ENCODE measurements around the gene CDKN2A. TPM values are rescaled to one million over a fixed set of nuclear protein-coding genes. Genes with fewer than 3 reads are reported as not detected.

Gene CDKN2A
- polyA plus RNA-seq, 3 donors from 2014 or later = 2.3 to 8.3 (median 2.6) TPM

DNA sequence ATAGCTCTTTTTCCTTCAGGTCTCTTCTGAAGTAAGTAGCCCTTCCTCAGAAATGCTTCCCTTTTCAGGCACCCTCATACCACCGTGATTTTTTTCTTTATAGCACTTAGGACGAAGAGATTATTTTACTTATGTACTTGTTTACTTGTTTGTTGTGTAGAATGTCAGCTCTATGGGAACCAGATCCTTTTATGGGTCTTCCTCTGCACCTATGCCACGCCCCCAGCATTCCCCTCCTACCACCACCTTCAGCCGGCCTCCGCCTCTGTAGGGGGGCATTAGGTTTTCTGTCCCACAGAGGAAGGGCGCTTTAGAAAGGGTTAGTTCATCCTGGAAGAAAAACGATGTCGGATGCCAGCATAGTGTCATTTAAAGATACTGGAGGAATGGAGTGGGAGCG, 2.2 kb upstream of the CDKN2A start:
- peaks cover 23 to 25% of the 10 kb centered on the region in 2 donors for H3K4me1 Mint-ChIP-seq
- peak overlapping the region; percentile 93 to 99 (median 96) for H3K4me3 Mint-ChIP-seq
- H3K27me3 Mint-ChIP-seq (ENCODE audit: low read depth in 3 of 3) = peaks cover 11 to 18% (median 12%) of the 10 kb centered on the region in 3 donors
- no peaks in the 10 kb centered on the region for H3K9me3 Mint-ChIP-seq
- peaks cover 0 to 2% (median 0%) of the 10 kb centered on the region in 3 donors for H3K36me3 Mint-ChIP-seq
- H3K27ac Mint-ChIP-seq = peak overlapping the region; percentile 18 to 91 (median 43)
- no peak for DNase-seq

GRCh38 chr9:21995666-21996398, 1.6 kb upstream of the CDKN2A start:
- peaks cover 9 to 25% (median 12%) of the 10 kb centered on the region in 3 donors for H3K27me3 Mint-ChIP-seq (ENCODE audit: low read depth in 3 of 3)
- DNase-seq = peak; percentile 47 to 53 (median 51)
- H3K9me3 Mint-ChIP-seq = no peaks in the 10 kb centered on the region
- peaks cover 23 to 25% of the 10 kb centered on the region in 2 donors for H3K4me1 Mint-ChIP-seq
- peak overlapping the region; percentile 86 to 96 (median 92) for H3K27ac Mint-ChIP-seq
- peaks cover 0 to 6% (median under 1%) of the 10 kb centered on the region in 3 donors for H3K36me3 Mint-ChIP-seq
- peak overlapping the region; percentile 93 to 99 (median 96) for H3K4me3 Mint-ChIP-seq

GRCh38 chr9:21995006-21995665, 944 bp upstream of the CDKN2A start:
- DNase-seq = peak; percentile 81 to 87 (median 83)
- H3K27me3 Mint-ChIP-seq (ENCODE audit: low read depth in 3 of 3) = peaks cover 15 to 31% (median 18%) of the 10 kb centered on the region in 3 donors
- peaks cover 0 to 6% (median 3%) of the 10 kb centered on the region in 3 donors for H3K36me3 Mint-ChIP-seq
- peak overlapping the region; percentile 86 to 96 (median 92) for H3K27ac Mint-ChIP-seq
- H3K4me3 Mint-ChIP-seq = peak overlapping the region; percentile 93 to 99 (median 96)
- peaks cover 23 to 30% of the 10 kb centered on the region in 2 donors for H3K4me1 Mint-ChIP-seq
- H3K9me3 Mint-ChIP-seq = peaks cover 0 to 2% (median 0%) of the 10 kb centered on the region in 6 donors

DNA sequence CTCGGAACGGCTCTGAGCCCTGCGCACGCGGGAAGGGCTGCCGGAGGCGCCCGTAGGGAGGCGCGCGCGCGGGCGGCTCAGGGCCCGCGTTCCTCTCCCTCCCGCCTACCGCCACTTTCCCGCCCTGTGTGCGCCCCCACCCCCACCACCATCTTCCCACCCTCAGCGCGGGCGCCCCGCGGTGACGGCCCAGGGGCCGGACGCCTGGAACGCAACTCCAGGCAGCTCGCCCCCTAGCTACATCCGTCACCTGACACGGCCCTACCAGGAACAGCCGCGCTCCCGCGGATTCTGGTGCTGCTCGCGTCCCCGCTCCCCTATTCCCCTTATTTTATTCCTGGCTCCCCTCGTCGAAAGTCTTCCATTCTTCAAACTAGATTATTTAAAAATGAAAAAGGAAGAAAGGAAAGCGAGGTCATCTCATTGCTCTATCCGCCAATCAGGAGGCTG, 389 bp upstream of the CDKN2A start, which contains the start of gene CDKN2B-AS1:
TSS of gene CDKN2B-AS1 (plus strand) at position 236 of the 450 bp plus-strand sequence.
- Mint-ChIP-seq H3K27me3 (ENCODE audit: low read depth in 3 of 3) (peaks cover 15 to 37% (median 24%) of the 10 kb centered on the region in 3 donors), H3K36me3 (peaks cover 0 to 6% (median 3%) of the 10 kb centered on the region in 3 donors), H3K9me3 (peaks cover 0 to 2% (median 0%) of the 10 kb centered on the region in 6 donors), H3K4me3 (peak within 1 kb of the TSS; percentile 93 to 99 (median 96)), H3K27ac (peak within 1 kb of the TSS; percentile 86 to 96 (median 92)), H3K4me1 (peaks cover 26 to 30% of the 10 kb centered on the region in 2 donors)
- peak in 2 of 3 donors; percentile 55 to 63 for DNase-seq

DNA sequence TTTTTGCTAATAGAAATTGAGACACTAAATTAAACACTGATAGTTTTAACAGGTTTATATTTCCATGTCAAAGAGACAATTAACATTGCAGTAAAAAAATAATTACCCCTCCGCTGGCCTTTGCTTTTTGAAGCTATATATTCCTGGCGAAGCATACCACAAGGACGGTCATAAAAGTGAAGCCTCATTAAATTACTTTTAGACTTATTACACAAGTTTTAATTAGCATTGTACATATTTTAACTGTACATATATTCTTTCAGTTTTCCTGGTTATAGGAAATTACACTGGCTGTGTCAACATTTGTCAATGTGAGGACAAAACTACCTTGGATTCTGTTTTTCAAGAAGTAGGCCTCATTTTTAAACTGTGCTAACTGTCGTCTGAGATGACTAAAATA, 1.2 kb downstream of the CDKN2A start:
- peaks cover 24 to 46% (median 32%) of the 10 kb centered on the region in 3 donors for H3K27me3 Mint-ChIP-seq (ENCODE audit: low read depth in 3 of 3)
- DNase-seq = no peak
- peak overlapping the region in 3 of 6 donors; percentile 36 to 74 (median 40) for H3K27ac Mint-ChIP-seq

GRCh38 chr9:21991072-21991959, 2.9 kb downstream of the CDKN2A start:
- Mint-ChIP-seq H3K27ac (no peak overlapping the region), H3K9me3 (peaks cover 0 to 2% (median 0%) of the 10 kb centered on the region in 6 donors), H3K4me1 (peaks cover 21 to 32% of the 10 kb centered on the region in 2 donors), H3K4me3 (no peak overlapping the region), H3K27me3 (ENCODE audit: low read depth in 3 of 3) (peaks cover 26 to 53% (median 40%) of the 10 kb centered on the region in 3 donors), H3K36me3 (peaks cover 0 to 6% (median 3%) of the 10 kb centered on the region in 3 donors)
- no peak for DNase-seq

More for the DNA sequence above, 1.2 kb downstream of the CDKN2A start:
- Mint-ChIP-seq H3K36me3 (peaks cover 0 to 6% (median 3%) of the 10 kb centered on the region in 3 donors), H3K9me3 (peaks cover 0 to 2% (median 0%) of the 10 kb centered on the region in 6 donors), H3K4me3 (peak overlapping the region; percentile 81 to 96 (median 84)), H3K4me1 (peaks cover 26 to 30% of the 10 kb centered on the region in 2 donors)

DNA sequence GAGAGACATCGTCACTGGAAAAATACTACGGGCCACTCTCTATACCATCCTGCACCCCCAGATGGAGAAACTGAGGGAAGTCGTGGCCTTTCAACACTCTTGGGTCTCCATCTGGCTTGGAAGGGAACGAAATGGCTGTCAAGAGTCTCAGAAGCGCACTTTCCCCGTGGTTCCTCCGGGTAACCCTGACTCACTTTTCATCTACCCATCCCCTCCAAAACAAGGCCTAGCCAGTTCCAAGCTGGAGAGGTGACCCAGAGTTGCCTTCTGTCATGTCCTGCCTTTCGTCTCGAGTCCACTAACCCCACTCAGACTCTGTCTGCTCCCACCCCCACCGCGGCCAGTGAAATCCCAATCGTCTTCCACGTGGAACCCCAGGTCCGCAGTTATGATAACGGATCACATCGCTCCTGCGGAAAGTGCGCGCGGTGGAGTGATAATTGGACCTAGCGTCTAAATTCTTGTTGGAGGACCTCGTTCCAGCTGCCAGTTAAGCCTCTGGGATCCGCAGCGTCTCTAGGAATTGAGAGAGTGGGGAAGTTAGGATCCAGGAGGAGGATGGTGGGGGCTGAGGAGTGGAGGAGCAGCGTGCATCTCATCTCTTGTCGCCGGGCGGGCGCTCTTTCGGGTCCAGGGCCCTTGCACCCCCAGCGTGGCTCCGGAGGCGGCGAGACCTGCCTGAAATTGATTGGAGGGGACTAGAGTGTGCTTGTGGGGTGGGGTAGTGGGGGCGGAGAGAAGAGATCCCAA, 4.6 kb downstream of the CDKN2A start:
- Mint-ChIP-seq H3K27ac (no peak overlapping the region), H3K4me3 (peak overlapping the region in 1 of 5 donors; percentile 61), H3K27me3 (ENCODE audit: low read depth in 3 of 3) (peaks cover 17 to 38% (median 34%) of the 10 kb centered on the region in 3 donors), H3K4me1 (peaks cover 13 to 26% of the 10 kb centered on the region in 2 donors), H3K36me3 (peaks cover 0 to 6% (median 3%) of the 10 kb centered on the region in 3 donors), H3K9me3 (peaks cover 0 to 2% (median 0%) of the 10 kb centered on the region in 6 donors)
- DNase-seq = no peak

- peaks cover 0 to 6% (median 3%) of the 10 kb centered on the region in 3 donors for H3K36me3 Mint-ChIP-seq
- H3K27me3 Mint-ChIP-seq (ENCODE audit: low read depth in 3 of 3) = peaks cover 17 to 37% (median 35%) of the 10 kb centered on the region in 3 donors
- peaks cover 6 to 17% of the 10 kb centered on the region in 2 donors for H3K4me1 Mint-ChIP-seq
- no peak for DNase-seq
- H3K4me3 Mint-ChIP-seq = no peak overlapping the region
- peaks cover 0 to 2% (median 0%) of the 10 kb centered on the region in 6 donors for H3K9me3 Mint-ChIP-seq
- no peak overlapping the region for H3K27ac Mint-ChIP-seq
Observed at GRCh38 chr9:21988056-21988990, 5.9 kb downstream of the CDKN2A start.

GRCh38 chr9:21985964-21986667, 8.1 kb downstream of the CDKN2A start:
- peaks cover 17 to 37% (median 32%) of the 10 kb centered on the region in 3 donors for H3K27me3 Mint-ChIP-seq (ENCODE audit: low read depth in 3 of 3)
- H3K27ac Mint-ChIP-seq = no peak overlapping the region
- H3K36me3 Mint-ChIP-seq = peaks cover 0 to 3% (median under 1%) of the 10 kb centered on the region in 3 donors
- DNase-seq = no peak
- H3K9me3 Mint-ChIP-seq = peaks cover 0 to 2% (median 0%) of the 10 kb centered on the region in 6 donors
- H3K4me1 Mint-ChIP-seq = peaks cover 3 to 13% of the 10 kb centered on the region in 2 donors
- no peak overlapping the region for H3K4me3 Mint-ChIP-seq

DNA sequence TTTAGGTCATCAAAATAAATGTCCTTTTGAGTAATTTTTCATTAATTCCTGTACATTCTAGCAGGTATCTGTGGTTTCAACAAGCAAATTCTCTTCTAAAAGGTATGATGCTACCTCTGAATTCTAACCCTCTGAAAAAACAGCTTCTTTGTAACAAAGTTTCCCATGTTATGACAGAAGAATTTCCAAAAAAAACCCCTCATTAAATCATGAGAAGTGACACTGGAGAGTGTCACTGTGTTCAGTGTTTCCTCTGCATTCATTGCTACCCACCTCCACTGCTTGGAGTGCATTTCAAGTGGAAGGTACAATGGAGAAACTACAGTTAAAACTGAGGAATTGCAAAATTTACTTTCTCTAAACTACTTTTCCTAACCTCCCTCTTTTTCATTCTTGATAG, 10.1 kb downstream of the CDKN2A start:
- no peak for DNase-seq
- Mint-ChIP-seq H3K4me1 (peaks cover 0 to 8% of the 10 kb centered on the region in 2 donors), H3K27ac (no peak overlapping the region), H3K4me3 (no peak overlapping the region), H3K9me3 (peaks cover 0 to 2% (median 0%) of the 10 kb centered on the region in 6 donors), H3K36me3 (no peaks in the 10 kb centered on the region), H3K27me3 (ENCODE audit: low read depth in 3 of 3) (peaks cover 11 to 35% (median 16%) of the 10 kb centered on the region in 3 donors)

DNA sequence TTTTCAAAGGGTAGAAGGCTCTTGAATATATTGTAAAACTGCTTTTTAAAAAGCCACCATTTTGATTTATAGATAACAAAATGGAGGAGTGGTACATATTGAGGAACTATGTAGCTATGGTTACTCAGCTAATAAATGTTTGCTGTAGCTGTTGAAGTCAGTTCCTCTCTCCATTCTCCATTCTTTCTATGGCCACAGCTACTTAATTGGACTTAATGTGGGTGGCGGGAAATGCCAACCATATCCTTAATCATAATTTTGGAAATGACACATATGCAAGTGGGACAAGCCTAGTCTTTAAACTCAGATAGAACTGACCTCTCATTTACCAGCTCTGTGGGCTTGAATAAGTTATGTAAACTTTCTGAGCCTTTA, 10.6 kb downstream of the CDKN2A start:
- H3K36me3 Mint-ChIP-seq = no peaks in the 10 kb centered on the region
- DNase-seq = no peak
- H3K4me3 Mint-ChIP-seq = no peak overlapping the region
- H3K4me1 Mint-ChIP-seq = peaks cover 0 to 8% of the 10 kb centered on the region in 2 donors
- no peak overlapping the region for H3K27ac Mint-ChIP-seq
- H3K27me3 Mint-ChIP-seq (ENCODE audit: low read depth in 3 of 3) = peaks cover 9 to 38% (median 12%) of the 10 kb centered on the region in 3 donors
- H3K9me3 Mint-ChIP-seq = peaks cover 0 to 2% (median 0%) of the 10 kb centered on the region in 6 donors

Measured in immature natural killer cell (primary cell).